SHP77 treated with DMSO at 0.1 percent for 48 hours (cell line): ENCODE measurements around the gene NUDCD2.
A peak's percentile ranks its signal among the peaks of the same experiment; 100 is the strongest.
"Not testable (repeated sequence)": the region's sequence is repeated elsewhere in the genome, so short reads cannot be mapped to it uniquely, and the experiment has no call there.

Experiments used
- DNase-seq: peaks from one replicate; lab custom pipeline; 2025; lab: John Stamatoyannopoulos, UW

NUDCD2 gene

DNA sequence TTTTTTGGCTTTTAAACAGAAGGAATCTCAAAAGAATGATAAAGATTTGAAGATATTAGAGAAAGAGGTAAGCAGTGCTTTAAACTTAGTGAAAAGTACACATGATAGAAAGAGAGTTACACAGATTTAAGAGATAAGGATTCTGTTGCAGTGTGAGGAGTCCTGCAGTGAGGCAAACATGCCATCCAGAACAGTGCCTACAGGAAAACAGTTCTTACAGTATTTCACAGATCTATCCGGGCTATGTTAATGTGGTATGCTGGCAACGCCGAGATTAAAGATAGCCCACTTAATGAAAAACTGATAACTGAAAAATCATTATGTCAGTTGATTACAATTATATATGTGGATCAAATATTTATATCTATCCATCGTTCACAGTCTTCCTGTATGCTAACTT is 7.8 kb upstream of the NUDCD2 start:
- DNase-seq: no peak

DNA sequence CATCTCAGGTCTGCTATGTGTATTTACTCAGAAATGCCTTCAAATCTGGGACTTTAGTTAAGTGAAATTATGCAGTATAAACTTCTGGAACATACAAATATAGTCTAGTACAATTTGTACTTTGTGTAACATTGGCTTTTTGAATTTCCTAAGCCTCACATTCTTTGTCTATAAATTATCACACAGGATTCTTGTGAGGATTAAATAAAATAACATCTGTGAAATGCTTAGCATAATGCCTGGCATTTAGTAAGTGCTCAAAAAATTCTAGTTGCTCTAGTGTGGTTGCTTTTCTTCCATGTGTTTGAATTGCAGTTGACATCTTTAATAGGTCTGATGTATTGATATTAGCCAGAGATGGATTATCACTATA is 3.1 kb upstream of the NUDCD2 start:
- DNase-seq: no peak

DNA sequence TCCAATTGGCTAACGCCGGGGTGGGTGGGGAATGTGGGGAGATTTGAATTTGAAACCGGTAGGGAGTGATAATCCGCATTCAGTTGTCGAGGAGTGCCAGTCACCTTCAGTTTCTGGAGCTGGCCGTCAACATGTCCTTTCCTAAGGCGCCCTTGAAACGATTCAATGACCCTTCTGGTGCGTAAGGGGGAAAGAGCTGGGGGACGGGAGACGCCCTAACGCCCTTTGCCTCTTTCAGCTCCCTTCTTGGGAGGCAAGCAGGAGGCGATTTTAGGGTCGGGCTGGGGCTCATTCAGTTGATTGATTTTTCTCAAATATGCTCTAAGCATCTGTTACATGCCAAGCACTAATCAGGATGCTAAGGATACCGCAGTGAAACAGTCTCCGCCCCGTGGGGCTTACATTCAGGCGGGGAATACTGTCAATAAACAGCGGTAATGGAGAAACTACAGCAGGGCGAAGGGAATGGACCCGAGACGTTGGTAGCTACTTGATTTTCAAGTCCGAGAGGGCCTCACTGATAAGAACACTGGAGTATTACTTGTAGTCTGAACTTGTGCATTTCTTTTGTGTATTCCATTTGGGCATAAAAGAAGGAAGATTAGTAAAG is 765 bp upstream of the NUDCD2 start, which contains the start of gene HMMR:
TSS of gene HMMR (plus strand) at position 71 of the 610 bp plus-strand sequence. CDS start at position 132, 61 bp downstream.
- DNase-seq: no peak

DNA sequence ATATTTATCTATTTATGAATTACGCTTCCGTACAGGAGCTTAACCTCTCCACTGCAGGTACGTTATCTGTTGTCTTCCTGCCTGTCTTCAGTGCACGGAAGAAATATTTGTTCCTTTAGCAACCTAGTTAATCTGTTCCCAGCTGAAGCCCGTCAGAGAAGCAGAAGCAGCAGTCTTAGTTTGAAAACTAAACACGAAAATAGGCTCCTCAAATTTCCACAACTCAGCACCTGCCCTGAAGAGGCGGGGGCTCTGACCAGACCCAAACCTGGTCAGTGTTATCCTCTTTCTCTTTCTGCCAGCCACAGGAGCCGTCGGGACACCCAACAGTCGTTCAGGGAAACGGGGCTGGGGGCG is 462 bp downstream of the NUDCD2 start:
- DNase-seq: no peak

DNA sequence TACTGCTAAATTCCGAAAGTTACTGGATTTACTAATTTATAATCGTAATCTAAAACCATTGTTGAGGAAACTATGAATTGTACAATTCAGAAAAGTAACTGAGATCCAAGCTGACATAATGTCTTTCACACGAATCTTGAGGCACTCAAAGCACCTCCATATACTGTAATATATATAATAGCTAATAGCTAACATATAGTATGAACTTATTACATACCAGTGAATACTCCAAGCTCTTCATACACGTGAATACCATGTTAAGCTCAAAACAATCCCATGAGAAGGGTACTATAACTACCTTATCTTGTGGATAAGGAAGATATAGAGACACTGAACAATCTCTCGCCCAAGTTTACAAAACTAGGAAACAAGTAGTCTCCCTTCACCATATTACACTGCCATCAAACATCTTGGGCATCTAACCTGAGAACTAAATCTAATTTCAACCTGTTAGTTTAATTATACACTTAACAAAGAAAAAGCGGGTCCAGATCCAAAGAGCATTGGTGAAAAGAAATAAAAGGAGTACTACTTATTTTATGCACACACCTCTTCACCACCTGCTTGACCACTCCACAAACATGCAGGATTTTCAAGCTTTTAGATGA is 1.0 kb downstream of the NUDCD2 start:
- no peak for DNase-seq

DNA sequence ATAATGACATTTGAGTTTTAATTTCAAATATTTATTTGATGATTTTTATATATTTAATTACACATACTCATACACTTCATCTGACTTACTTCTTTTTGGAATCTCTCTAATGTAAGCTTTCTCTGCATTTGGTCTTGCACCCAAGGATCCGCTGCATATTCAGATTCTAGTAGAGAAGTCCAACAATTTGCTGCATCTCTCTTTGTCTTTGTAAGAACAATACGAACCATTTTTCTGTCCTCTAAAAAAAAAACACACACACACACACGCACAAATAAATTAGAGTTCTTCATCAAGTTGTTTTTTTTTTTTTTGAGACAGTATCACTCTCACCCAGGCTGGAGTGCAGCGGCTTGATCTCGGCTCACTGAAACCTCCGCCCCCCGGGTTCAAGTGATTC is 3.1 kb downstream of the NUDCD2 start:
- no peak for DNase-seq

DNA sequence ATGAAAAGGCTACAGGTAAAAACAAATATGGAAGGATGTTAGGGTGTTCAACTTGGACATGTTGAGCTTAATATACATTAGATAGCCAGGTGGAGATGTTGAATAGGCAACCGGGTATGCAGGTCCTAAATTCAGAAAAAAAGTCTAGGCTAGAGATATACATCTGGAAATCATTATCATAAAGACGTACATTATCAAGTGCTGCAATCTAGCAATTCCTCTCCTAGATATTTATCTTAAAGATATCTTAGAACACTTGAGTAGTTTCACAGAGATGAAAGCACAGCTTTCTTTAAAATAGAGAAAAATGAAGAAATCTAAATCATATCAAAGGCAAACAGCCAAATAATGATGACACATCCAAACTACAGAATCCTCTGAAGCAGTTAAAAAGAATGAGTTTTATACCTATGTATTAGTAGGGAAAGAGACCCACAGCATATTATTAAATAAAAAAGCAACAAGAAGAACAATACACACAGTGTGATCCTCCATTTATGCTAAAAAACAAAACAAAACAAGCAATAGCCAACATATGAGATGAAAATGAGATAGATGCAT is 3.8 kb downstream of the NUDCD2 start:
- DNase-seq: no peak

DNA sequence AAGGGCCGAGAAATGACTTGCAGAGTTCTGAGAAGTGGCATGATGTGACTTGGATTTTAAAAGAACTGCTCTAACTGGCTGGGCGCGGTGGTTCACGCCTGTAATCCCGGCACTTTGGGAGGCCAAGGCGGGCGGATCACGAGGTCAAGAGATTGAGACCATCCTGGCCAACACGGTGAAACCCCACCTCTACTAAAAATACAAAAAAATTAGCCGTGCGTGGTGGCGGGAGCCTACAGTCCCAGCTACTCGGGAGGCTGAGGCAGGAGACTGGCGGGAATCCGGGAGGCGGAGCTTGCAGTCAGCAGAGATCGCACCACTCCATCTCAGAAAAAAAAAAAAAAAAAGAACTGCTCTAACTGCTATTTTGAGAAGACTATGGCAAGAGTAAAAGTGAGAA is 4.5 kb downstream of the NUDCD2 start:
- DNase-seq: not testable (repeated sequence)

DNA sequence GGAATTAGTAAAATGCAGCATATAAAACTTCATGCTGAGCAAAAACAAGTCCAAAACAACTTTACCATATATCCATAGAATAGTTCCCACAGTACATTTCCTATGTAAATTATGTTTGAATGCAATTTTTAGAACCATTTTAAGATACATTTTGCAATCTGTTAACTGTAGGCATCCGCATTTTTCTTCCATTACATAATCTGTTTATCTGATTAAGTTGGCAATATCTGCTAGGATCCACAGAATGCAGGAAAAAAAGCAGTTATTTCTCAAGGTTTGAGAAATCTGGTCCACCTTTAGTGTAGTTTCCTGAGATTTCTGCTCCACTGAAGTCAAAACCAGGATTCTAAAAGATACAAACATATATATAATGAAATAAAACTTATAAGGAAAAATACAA is 6.2 kb downstream of the NUDCD2 start:
- DNase-seq: no peak

DNA sequence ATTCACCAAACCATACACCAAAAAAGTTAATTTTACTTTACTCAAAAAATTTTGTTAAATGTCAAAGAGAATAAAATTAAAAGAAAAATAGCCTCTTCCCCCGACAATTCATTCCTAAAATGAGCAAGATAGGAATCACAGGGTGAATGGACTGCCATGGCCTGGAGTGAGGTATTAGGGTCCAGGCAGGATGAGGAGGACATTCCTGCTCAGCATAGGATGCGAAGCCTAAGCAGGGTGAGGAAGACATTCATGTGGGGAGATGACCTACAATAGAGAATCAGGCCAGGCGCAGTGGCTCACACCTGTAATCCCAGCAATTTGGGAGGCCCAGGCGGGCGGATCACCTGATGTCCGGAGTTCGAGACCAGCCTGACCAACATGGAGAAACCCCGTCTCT is 8.4 kb downstream of the NUDCD2 start:
- DNase-seq: no peak

DNA sequence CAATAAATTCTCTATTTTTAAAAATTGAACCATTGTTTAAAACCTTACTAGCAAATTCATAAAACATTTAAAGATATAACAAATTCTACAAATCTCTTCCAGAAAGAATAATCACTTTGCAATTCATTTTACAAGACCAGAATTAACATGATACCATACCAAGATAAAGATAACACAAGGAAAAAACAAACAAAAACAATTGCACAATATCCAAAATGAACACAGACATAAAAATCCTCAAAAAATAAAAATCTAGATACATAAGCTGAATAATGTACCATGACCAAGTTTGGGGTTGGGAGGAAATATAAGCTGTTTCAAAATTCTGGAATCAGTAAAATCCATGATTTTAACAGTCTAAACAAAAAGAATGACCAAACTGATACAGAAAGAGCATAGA is 11.4 kb downstream of the NUDCD2 start:
- DNase-seq: no peak

DNA sequence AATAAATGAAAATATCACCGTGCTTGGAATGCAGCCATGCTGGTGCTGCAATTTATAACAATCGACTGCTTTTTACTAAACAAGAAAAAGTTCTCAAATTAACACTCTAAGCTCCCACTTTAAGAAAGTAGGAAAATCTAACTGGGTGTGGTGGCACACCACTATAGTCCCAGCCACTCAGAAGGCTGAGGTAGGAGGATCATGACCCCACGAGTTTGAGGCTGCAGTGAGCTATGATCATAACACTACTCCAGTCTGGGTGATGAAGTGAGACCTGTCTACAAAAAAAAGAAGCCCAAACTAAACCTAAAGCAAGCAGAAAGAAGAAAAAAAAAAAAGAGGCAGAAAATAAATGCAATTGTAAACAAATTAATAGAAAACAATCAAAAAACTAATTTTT is 12.0 kb downstream of the NUDCD2 start:
- DNase-seq: no peak

DNA sequence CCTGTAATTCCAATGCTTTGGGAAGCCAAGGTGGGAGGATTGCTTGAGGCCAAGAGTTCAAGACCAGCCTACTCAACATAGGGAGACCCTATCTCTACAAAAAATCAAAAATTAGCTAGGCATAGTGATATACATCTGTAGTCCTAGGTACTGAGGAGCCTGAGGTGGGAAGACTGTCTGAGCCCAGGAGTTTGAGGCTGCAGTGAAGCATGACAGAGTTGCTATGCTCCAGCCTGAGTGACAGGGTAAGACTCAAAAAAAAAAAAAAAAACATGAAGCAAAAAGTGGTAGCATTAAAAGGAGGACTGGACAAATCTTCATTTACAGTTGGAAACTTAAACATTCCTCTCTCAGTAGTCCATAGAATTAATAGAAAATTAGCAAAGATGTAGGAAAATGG is 12.7 kb downstream of the NUDCD2 start:
- DNase-seq: no peak

DNA sequence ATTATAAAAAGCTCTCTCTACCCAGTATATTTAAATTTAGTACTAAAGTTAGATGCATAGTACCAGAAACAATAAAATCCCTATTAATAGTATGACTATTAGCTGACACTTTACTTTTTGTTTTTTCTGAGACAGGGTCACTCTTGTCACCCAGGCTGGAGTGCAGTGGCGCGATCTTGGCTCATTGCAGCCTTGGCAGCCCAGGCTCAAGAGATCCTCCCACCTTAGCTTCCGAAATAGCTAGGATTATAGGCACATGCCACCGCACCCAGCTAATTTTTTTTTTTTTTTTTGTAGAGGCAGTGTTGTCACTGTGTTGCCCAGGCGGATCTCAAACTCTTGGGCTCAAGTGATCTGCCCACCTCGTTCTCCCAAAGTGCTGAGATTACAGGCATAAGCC is 14.6 kb downstream of the NUDCD2 start:
- no peak for DNase-seq

DNA sequence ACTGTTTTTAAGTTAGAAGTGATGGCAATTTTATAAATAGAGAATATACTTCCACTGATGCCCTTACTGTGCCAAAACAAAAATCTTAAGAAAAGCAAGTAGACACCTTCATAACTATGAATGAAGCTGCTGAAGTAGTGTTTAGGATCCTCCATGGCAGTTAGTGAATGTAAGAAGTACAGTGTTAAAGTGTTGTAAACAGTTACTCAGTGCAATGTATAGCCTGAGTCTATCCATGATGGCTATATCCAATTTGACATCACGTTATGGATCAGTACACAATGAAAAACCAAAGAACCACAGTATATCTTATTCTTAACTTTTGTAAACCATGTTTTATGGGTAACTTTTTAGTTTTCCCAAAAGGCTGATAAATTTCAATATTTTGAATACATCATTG is 15.4 kb downstream of the NUDCD2 start:
- no peak for DNase-seq

DNA sequence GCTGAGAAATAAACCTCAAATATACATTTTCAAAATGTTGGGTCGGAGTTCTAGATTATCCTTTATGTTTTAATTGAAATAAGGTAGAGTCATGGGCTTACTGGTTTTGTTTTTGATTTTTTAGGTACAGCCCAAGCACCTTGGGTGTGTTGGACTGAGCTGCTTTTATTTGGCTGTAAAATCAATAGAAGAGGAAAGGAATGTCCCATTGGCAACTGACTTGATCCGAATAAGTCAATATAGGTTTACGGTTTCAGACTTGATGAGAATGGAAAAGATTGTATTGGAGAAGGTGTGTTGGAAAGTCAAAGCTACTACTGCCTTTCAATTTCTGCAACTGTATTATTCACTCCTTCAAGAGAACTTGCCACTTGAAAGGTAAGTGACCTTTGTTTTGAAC is 18.9 kb downstream of the NUDCD2 start:
- no peak for DNase-seq

DNA sequence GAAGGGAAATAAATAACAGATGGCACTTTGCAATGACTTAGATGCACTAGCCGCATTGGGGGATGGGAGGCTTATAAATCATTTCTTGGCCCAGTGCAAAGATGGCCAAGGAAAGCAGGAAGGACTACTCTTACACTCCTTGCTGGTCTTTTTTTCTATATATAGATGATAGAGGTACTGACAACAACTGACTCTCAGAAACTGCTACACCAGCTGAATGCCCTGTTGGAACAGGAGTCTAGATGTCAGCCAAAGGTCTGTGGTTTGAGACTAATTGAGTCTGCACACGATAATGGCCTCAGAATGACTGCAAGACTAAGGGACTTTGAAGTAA is 20.8 kb downstream of the NUDCD2 start:
- DNase-seq: no peak

DNA sequence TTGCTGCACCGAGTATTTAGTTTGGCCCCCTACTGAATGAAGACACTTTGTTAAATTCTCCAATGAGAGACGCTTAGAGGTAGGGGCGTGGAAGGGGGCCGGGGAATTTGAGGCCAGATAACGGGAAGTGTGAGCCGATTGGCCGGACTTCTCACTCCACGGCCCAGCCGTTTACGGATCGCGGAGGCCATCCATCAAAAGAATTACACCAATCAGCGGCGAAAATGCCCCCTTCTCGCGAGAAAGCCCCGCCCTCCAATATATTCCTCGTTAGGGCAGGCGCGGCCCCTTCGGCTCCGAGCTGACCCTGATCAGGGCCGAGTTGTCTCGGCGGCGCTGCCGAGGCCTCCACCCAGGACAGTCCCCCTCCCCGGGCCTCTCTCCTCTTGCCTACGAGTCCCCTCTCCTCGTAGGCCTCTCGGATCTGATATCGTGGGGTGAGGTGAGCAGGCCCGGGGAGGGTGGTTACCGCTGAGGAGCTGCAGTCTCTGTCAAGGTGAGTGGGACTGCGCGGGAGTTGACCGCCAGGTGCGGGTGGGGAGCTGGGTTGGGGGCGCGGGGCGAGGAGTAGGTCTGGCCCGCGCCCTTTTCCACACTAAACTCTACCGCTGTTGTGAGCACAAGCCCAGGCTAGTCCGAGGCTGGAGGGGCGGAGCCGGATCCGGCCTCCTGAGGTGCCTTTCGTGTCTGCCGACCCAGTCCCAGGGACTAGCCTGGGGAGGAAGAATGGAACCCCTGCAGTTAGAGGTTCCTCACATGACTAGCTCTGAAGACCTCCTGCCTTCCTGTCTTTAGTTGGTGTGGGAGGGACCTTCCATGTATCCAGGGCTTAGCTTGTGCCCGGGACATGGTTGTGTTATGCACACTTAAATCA is 22.4 kb downstream of the NUDCD2 start, which contains the start of gene CCNG1:
TSS of gene CCNG1 (plus strand) at position 287 of the 874 bp plus-strand sequence. CDS start 1,662 bp downstream, outside the sequence.
- DNase-seq: peak; percentile 95

DNA sequence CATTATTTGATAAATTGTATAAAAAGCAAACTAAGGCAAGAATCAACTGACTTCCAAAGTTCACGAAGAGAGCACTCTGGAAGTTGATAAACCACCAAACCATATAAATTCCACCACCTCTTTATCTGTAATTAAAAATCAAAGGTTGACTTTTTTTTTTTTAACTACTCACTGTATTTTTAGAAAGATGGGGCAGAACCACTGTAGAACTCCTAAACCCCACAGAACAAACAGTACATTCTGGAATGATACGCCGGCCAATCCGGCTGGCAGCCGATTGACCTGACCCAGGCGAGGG is 22.9 kb downstream of the NUDCD2 start:
- DNase-seq: no peak

DNA sequence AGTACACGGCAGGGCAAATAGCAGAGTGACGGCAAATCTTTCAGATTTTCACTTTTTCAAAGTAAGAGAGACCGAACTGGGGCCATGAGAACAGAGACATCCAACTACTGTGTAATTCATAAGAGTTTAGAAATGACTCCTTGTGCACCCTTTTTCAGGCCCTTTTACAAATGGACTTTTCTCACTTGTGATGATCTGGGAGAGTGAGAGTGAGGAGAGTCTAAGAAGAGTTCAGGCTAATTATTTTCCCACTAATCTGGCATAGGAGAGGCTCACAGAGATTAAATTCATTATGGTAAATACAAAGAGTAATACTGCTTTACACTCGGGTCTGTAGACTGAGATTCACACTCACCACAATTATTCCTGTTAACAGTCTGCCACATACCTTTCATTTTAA is 23.4 kb downstream of the NUDCD2 start:
- no peak for DNase-seq

DNA sequence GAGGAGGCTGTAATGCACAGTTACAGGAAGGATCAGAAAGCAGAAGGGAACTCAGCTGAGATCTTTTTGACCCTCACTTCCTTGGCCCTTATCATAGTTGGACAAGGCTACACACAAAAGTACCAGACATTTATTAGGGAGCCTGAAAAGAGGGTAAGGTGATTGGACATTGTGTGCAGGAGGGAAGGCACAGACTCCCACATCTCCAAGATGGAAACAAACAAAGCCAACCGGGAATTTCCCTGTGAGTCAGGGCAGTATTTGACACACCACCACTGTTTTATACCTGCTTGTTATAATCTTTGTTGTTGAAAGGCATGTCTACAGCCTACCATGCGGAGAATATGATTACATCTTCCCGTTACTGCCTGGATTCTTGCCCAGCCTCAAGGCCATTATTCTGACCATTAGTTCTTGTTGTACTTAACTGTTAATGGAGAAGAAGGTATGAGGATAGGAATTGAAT is 25.5 kb downstream of the NUDCD2 start:
- no peak for DNase-seq

DNA sequence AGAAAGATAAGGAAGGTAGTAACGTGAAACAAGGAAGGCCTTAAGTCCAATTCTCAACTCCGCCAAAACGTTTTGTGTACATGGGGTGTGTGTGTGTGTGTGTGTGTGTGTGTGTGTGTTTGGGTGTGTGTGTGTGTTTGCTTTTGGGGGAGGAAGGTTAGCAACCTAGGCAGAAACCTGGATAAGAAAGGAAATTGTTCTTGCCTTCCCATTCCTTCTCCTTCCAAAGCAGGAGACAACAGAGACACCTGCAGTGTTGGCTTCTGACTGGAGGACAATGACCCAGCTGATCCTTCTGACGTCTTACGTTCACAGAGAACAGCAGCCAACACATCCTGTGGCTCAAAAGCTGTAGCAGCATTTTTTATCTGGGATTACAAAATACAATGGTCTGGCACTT is 26.6 kb downstream of the NUDCD2 start:
- no peak for DNase-seq

DNA sequence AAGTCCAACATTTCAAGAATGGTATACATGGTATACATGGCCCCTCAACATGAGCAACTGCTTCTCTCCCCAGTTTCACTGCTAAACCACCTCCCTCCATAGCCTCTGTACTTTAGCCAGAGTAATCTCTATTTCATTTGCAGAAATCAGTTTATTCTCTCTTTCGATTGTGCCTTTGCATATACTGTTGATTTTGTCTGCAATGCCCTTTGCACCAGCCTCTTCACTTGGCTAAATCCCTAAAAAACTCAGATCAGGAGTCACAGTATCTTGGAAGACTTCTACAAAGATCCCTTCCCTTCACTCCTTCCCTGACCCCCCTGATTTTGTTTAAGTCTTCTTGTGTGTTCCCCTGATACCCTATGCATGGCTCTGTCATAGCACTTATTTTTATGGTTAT is 27.4 kb downstream of the NUDCD2 start:
- DNase-seq: no peak
